ENCODE measurements around the gene BARHL1.

Gene BARHL1

GRCh38 chr9:132626285-132626684, 43.9 kb downstream of the BARHL1 start:
- DNase-seq, result no peak

GRCh38 chr9:132627106-132627505, 44.7 kb downstream of the BARHL1 start:
- no peak for DNase-seq

GRCh38 chr9:132627594-132627993, 45.2 kb downstream of the BARHL1 start:
- no peak for DNase-seq

- no peak for DNase-seq
Measured at GRCh38 chr9:132628746-132629145, 46.3 kb downstream of the BARHL1 start.

- no peak for DNase-seq
Measured at GRCh38 chr9:132630116-132630515, 47.7 kb downstream of the BARHL1 start.

GRCh38 chr9:132630811-132631210, 48.4 kb downstream of the BARHL1 start:
- DNase-seq, result no peak

GRCh38 chr9:132631280-132631679, 48.9 kb downstream of the BARHL1 start:
- no peak for DNase-seq

GRCh38 chr9:132631685-132632084, 49.3 kb downstream of the BARHL1 start:
- DNase-seq, result no peak

GRCh38 chr9:132632413-132633129, 50.2 kb downstream of the BARHL1 start:
- no peak for DNase-seq

- DNase-seq, result no peak
Measured at GRCh38 chr9:132634327-132634726, 51.9 kb downstream of the BARHL1 start.

GRCh38 chr9:132637351-132637750, 54.9 kb downstream of the BARHL1 start:
- DNase-seq, result peak; percentile 93

- DNase-seq, result no peak
Measured at GRCh38 chr9:132637801-132638200, 55.4 kb downstream of the BARHL1 start.

- no peak for DNase-seq
Measured at GRCh38 chr9:132638240-132638639, 55.8 kb downstream of the BARHL1 start.

GRCh38 chr9:132639322-132639721, 56.9 kb downstream of the BARHL1 start:
- DNase-seq, result no peak
